ENCODE data around the gene ATG101. TPM values are rescaled to one million over a fixed set of nuclear protein-coding genes. Genes with fewer than 3 reads are reported as not detected.

The ATG101 gene
- total and polyA plus RNA-seq, 9 of the 15 experiments (the other 6 are each of a cell fraction or from before 2014, with no cell fraction given) = 2.9 to 52.4 (median 29.7) TPM

DNA sequence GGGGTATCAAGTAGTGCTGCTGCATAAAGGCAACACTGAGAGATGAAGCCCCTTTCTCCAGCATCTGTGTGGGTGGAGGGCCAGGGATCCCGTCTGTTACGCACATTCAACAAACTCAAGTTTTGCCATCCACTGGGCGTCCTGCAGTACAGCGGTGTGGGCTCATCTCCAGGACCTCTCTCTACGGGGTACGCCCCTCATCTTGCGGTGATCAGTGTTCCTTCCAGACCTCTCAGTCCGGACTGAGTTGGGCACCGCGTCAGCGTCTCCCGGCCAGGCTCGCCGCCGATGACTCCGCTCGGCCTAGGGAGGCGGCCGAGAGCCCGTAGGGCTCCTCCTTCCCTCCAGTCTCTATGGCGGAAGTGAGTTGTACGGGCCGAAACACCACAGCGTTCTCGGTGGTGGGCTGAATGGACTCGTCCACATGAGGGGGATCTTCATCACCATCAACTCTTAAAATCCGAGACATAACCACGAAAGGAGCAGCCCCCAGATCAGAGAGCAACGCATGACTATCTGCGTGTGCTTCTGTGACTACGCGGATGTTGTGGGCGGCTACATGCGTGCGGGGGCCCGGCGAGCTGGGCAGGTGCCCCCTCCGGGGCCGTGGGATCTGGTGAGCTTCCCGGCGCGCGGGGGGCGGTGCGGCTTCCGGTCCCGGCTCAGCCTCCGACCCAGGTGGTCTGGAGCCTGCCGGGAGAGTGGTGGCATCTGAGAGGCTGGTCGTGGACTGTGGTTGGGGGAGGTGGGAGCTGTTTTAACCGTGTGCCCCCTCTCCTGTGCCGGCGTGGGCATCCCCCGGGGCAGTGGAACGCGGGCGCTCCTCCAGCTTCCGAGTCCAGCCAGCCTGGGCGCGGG, at the start of gene ATG101 (continued):
- TF ChIP-seq RBM14 (IDR thresholded peaks at IDR 0.05; ENCODE audit: borderline replicate concordance, insufficient read depth, low read depth, low read length) (no peak), NCOA1 (IDR thresholded peaks at IDR 0.05; ENCODE audit: low read depth) (peak; percentile 75; the same call in 1 of the 2 replicates), MEF2D (tag; conservative IDR thresholded peaks at IDR 0.05; ENCODE audit: low read depth) (peak; percentile 71; the same call in 1 of the 2 replicates), ZNF12 (CRISPR knock-in tag; IDR thresholded peaks at IDR 0.05) (peak; percentile 74; the same call in 1 of the 2 replicates), CHD2 (IDR thresholded peaks at IDR 0.05; ENCODE audit: low read depth, low read length) (no peak), BCL6 (CRISPR knock-in tag; IDR thresholded peaks at IDR 0.05) (no peak), SMC3 (conservative IDR thresholded peaks at IDR 0.05; ENCODE audit: insufficient read depth, low read depth, low read length) (0 out of 2 replicates have a peak, but pooled peaks have one; percentile 10), NFE2L1 (tag; IDR thresholded peaks at IDR 0.05; ENCODE audit: borderline replicate concordance, low read depth) (no peak), ZBTB40 (IDR thresholded peaks at IDR 0.05) (peak; percentile 96), ZBTB40 (CRISPR knock-in tag; IDR thresholded peaks at IDR 0.05) (no peak), E2F8 (IDR thresholded peaks at IDR 0.05; ENCODE audit: low read depth, partially characterized antibody) (peak; percentile 81), PRMT5 (CRISPR knock-in tag; IDR thresholded peaks at IDR 0.05) (no peak), ZNF217 (CRISPR knock-in tag; IDR thresholded peaks at IDR 0.05) (no peak)
- TF ChIP-seq, protein P1, sequence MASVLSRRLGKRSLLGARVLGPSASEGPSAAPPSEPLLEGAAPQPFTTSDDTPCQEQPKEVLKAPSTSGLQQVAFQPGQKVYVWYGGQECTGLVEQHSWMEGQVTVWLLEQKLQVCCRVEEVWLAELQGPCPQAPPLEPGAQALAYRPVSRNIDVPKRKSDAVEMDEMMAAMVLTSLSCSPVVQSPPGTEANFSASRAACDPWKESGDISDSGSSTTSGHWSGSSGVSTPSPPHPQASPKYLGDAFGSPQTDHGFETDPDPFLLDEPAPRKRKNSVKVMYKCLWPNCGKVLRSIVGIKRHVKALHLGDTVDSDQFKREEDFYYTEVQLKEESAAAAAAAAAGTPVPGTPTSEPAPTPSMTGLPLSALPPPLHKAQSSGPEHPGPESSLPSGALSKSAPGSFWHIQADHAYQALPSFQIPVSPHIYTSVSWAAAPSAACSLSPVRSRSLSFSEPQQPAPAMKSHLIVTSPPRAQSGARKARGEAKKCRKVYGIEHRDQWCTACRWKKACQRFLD (CRISPR knock-in tag; IDR thresholded peaks at IDR 0.05) = peak; percentile 65; the same call in 1 of the 2 replicates

Measured in K562 (cell line).